UCSD-AML1 (cell line): ENCODE data around the gene FTO.
A peak's percentile ranks its signal among the peaks of the same experiment; 100 is the strongest.

Experiments
- DNase-seq: peaks from one replicate; lab custom pipeline; 2025; ENCODE audit not compliant: unreplicated experiment; lab: John Stamatoyannopoulos, UW

Gene FTO

DNA sequence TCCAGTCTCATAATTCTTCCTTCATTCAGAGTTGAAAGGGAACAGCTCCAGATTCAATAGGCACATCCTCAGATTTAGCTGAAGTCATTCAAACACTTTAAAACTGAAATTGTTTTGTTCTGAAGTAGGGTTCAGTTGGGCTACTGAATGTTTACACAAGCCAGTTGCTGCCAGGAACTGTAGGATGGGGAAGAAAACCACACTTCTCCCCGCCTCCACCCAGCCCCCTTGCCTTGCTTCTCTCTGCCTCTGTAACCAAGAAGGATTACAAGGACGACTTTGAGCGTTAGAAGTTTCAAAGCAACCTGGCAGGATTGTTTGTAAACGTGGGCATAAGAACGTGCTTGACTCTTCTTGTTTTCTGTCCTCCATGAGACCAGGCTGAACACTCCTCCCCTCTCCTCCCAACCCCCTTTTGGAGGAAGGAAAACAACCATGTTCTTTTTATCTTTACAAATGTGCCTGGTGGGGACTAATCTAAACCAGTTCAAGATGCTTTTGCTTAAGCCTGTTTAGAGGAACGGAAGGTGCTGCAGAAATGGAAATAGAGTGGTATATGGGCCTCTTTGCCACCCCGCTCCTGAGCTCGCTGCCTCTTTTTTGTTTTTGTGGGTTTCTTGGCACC is 287.9 kb downstream of the FTO start:
- DNase-seq: peak; percentile 39

DNA sequence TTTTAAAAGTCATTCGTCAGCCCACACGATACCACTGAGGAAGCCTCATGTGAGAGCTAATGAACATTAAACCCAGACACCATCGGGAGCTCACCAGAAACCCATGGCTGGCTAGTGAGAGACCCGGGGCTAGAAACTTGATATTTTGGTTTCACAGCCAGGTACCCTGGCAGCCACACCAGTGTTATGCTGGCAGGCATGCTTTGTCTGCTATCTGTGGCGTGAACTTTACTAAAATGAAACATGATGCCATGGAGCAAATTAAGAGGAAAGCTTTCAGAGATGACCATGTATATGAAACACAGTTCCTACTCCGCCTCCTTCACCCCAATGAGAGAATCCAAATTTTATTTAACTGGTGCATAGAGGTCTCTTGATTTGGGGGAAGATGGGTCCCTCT is 291.4 kb downstream of the FTO start:
- DNase-seq: no peak

DNA sequence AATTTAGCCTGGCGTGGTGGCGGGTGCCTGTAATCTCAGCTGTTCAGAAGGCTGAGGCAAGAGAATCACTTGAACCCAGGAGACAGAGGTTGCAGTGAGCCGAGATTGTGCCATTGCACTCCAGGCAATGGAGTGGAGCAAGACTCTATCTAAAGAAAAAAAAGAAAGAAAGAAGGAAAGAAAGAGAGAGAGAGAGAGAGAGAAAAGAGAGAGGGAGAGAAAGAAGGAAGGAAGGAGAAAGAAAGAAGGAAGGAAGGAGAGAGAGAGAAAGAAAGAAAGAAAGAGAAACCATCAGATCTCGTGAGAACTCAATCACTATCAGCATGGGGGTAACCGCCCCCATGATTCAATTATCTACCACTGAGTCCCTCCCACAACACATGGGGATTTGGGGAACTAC is 293.0 kb downstream of the FTO start:
- DNase-seq: no peak

DNA sequence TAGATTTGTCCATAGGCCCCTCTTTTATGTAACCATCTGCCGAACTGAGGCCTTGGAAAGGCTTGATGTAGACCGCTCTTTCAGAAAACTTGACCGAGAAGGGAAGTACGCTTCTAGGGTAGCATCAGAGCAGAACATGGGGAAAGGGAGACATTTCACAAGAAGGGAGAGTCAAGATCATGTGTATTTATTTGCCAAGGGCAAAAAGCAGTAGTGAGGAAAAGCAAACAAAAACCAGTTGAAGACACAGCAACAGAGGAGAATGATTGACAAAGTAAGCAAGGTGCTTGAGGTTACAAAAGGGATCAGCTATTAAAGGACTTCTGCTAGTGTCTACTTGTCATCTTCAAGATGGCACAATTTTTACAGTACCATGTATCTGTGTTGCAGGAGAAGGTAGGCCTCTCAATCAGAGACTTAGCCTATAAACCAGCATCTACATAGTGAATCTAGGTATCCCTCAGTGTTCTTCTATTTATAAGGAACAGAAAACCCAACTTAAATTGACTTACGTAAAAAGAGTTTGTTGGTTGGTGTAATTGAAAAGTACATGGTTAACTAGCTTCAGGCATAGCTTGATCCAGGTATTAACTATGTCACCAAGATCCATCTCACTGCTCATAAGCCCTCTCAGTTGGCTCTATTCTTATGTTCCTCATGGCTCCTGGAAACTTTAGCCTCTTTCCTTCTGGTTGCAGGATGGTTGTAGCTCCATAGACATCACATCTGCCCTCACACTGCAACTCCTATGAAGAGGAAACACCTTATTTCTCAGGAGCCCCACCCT is 294.3 kb downstream of the FTO start:
- DNase-seq: no peak

DNA sequence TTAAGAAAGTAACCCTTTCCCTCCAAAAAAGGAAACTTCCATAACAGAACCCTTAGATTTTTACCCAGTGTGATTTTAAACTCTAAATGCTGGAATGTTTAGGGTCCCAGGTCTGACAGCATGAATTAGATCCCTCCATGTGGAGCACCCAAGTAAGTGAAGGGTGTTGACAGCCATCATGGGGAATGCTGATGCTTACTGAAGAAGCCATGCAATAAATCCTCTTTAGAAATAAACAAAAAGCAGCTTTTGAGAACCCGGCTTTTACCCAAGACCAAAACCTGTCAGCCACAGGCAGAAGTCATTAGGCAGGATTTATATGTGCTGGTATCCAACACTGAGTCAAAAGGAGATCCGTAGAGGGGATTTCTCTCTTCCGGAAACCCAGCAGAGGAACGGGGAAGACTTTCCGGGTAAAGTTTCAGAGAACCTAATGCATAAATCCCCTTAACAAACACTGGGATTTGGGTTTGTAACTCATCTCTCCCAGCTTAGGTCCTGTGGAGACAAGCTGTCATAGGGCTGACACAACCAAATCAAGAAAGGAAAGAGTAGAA is 295.1 kb downstream of the FTO start:
- no peak for DNase-seq

DNA sequence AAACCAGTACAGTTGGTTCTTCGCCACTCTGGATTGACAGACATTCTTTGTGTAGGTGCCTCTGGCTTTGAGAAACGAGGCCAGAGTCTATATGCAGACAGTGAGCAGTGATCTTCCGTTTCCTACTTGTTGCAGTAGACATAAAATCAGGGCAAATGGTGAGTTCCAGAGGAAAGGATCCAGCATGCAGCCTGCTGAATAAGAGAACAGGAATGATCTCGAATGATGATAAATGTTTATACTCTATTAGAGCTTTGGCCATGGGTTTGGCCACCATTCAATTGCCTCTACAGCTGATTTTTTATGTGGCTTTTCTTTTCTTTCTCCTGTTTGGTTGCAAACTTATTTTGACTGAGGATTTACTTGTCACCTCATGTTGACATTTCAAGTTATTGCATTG is 295.9 kb downstream of the FTO start:
- no peak for DNase-seq

DNA sequence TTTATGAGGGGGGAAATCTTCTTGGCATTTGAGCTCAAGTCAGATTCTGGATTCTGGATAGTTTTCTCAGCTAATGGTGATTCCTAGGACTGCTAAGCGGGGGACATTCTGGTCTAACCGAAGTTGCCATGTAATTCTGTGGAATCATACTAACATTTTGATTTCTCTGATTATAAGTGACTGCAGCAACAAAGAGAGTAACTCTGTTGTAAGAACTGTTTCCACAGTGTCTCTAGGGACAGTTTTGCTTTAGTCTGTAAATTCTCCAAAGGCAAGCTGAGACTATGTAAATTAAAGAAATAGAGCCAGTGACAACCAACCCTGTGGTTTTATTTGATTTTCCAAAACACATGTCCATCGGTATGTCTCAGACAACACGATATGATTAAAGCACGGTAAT is 296.4 kb downstream of the FTO start:
- DNase-seq: no peak

DNA sequence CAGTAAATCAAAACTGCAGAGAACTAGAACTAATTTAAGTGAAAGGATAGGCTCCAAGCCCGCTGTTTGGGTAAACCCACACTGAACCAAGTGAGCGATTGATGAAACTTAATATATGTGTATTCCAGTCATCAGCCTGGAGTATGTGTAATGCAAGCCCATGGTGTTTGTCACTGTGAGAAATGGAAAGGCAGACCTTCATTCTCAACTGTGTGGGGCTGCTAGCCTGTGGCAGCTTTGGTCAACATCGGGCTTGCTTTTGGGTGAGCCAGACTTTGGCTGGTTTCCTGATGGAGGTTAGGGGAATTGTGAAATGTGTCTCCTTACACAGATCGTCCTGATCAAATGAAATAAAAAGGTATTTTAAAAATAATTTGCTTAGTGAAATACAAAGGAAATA is 302.7 kb downstream of the FTO start:
- DNase-seq: no peak

DNA sequence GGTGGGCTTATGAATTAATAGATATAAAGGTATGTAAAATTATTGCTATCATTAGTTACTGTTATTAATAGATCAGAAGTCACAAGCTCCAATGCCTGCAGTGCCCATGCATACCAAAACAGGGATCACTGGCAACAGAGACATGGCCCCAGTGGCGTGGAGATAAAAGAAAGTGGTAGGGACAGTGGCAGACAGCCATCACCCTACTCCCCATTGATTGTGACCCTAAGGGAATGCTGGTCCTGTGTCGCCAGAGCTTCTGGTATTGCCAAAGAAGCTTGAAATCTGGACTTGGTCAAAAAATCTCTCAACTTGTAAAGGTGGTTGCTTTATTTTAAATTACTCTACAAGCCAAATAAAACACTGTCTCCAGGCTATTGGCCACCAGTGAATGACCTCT is 303.5 kb downstream of the FTO start:
- DNase-seq: no peak

DNA sequence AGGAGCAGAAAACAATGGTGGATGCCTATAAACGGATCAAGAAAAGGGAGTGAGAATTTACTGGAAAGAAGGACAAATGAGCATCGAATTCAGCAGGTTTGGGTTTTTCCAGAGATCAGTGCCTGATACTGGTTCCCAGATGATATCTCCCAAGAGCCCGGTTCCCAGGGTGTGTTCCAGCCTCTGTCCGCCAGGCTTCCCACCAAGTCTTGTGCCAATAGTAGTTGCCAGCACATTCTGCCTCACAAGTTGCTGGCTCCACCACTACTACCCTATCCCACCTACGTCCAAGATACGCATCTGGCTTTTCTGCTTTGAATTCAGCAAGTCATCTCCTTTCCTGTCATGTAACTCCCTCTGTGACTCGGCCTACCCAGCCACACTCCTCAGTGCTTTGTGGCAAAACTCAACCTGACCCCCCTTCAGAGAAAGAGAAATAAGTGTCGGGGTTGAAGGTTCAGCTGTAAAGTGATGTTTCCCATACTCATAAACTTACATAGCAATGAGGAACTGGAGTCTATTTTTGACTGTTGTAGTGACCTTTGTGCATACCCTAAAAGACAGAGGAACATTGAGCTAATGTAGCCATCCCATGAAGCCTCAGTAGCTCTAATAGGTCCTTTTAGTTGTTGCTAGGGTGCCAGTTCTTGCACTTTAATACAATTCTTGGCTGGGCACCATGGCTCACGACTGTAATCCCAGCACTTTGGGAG is 305.7 kb downstream of the FTO start:
- DNase-seq: no peak

DNA sequence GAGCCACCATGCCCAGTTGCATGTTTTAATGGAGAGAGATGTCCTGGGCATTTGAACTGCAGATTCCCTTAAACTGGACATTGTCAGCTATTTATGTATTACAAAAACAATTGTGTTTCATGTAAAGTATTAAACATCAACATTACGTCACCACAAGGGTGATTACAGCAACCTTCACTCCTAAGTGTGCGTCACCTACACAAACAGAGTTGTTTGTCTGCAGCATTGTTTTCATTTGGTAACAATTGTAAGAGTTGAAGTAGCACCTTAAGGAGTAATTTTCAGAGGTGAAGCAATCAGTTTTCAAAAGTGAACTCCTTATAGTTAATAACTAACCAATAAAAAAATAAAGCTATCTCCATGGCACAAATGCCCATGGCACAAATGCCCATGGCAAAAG is 311.2 kb downstream of the FTO start:
- no peak for DNase-seq

DNA sequence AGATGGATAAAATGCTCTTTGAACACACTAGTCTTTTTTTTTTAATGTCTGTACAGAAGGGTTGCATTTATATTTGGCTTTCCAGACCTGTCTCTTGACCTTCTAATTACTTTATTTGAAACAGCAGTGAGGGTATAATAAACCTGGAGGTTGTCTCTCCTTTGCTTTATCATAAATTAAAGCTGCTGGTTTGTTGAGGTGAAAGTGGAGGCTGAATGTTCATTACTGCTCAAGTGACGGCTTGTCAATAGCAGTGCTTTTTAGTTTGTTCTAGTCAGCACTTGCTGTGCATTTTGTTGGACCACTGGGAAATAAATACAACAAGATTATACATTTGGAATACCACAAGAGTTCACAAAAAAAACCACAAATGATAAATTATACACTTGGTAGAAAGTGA is 318.4 kb downstream of the FTO start:
- DNase-seq: no peak

DNA sequence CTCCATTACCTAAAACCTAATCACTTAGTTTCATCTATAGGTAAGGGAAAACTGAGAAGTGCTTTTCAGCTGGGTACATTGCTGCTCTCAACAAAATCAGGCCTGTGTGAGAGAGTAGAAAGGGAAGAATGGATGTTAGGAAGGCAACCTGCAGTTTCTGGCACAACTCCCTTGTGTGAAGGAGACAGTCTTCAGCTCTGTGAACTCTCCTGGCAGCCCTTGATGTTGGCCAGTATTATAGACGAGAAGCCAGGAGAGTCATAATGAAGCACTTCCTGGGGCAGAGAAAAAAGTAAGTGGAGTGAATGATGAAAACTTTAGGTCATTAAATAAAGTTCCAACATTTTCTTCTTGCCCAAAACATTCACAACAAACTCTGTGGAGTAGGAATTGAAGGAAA is 322.5 kb downstream of the FTO start:
- DNase-seq: no peak

DNA sequence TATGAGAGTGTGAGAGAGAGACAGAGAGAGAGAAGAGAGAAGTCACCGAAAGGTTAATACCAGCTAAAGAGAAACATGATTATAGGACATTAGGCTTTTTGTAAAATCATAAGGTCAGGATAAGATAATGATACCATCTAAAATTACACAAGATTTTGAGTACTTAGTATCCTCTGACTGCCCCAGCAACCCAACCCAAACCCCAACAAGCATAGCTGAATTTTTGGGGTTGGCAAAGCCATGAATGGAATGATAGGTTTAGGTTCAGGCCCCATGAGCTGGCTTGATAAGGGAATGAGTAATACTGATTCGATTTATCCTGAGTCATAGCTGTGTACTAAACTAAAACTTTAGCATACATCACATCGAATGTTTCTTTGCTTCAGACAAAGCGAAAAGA is 323.1 kb downstream of the FTO start:
- DNase-seq: no peak

DNA sequence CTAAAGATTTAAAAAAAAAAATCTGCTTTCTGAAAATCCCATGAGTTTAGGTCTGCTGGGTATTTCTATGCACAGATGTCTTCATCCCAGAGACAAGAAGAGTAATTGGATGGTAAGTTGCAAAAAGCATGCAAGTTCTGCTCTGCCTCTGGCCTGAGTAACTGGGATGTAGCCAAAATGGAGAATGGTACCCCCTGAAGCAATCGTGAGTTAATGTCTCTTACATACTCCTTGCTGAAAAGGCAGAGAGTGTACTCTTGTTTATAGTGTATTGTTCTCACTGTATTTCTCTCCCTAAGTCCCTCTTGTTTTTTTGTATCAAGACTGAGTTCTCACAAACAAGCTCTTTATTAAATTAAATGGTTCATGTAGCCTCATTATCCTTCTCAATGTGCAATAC is 323.6 kb downstream of the FTO start:
- DNase-seq: no peak

DNA sequence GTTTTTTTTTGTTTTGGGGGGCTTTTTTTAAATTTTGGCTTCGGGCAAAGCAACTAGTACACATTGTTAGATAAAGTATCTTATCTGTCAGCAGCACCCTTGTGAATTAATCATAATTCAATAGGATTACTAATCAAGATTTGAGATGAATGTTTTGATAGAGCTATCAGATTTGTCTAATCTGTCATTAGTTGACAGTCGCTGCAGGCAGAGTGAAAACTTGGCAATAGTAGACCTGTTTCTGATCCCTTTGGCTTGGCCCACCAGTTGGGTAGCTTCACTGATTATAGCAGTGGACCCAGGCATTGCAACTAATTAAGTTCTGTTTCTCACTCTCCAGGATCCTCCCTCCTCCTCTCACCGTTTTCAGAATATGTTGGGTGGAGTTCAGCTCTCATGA is 324.0 kb downstream of the FTO start:
- no peak for DNase-seq

DNA sequence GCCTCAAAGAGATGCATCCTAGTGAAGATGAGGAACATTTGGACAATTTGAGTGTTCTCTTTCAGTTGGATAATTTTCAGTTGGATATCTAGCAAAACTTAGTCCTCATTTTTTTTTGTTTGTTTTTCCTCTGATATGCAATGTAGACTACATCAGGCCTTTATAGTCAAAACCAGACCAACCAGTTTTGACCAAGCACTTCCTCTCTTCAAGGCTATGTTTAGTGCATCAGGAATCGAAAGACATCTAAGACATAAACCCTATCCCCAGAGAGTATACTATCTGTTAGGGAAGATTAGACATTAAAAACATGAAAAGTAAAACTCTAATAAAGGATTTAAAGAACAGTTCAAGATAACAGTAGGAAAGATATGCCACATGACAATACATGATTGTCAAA is 326.5 kb downstream of the FTO start:
- DNase-seq: no peak

DNA sequence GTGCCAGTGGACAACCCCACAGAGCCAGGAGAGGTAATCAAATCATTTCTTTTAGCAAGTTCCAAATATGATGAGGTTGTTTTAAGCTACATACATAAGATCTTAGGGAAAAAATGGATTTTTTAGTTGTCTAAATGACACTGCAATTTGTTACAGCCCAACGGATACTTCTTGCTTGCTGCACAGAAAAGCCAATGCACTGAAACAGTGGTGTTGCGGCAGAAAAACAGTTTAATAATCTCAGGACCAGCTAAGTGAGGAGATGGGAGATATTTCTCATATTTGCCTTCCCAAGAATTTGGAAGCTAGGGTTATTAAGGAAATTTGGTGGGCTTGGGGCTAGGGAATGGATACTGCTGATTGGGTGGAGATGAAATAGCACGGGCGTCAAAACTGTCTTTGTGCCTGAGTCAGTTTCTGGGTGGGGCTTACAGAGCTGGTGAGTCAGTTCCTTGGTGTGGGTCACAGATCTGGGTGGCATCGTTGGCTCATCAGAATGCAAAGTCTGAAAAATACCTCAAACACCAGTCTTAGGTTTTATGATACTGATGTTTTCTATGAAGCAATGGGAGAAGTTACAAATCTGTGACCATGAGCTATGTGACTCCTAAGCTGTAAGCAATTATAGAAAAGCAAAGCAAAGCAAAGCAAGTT is 327.3 kb downstream of the FTO start:
- DNase-seq: no peak

DNA sequence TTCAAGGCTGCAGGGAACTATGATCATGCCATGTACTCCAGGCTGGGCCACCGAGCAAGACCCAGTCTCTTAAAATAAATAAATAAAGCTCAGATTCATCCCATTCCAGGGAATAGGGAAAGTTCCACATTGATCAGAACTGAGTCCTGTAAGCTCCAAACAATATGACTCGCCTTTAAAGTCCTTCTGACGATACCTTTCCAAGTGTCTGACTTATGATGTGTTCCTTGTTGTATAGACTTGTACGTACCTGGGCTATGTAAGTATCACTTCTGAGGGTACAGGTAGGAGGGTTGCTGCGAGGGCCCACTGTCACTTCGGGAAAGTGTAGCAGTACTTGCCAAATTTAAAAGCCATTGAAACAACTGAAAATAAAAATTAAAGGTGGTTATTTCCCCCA is 329.8 kb downstream of the FTO start:
- DNase-seq: no peak

DNA sequence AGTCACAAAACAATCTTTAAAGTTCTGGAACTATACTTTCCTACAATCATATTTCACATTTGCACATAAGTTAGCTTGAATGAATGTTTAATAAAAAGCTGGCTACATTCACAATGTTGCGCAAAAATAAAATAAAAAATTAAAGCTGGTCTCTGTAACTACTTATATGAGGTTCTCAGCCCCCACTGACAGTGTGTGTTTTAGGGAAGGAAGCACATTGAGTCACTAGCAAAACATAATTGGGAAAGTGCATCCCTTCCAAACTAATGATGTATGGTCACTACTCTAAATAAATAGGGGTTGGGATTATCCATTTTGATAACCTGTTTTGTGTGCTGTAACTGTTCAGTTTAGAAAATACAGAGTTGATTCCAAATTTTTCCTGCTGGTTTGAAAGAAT is 330.7 kb downstream of the FTO start:
- no peak for DNase-seq

DNA sequence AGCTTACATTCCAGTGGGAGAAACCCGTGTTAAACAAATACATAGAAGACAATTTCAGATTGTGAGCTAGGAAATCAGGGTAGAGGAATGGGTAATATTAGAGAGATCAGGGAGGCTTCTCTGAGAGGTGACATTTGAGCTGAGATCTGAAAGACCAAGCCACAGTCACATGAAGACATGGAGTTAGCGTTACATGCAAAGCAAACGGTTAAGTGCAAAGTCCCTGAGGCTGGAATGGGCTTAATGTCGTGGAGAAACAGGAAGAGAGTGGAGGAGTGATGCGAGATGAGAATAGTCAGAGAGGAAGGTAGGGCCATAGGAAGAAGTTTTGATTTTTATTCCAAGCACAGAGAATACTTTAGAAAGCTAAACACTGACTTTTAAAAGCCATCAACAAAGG is 336.5 kb downstream of the FTO start:
- no peak for DNase-seq

DNA sequence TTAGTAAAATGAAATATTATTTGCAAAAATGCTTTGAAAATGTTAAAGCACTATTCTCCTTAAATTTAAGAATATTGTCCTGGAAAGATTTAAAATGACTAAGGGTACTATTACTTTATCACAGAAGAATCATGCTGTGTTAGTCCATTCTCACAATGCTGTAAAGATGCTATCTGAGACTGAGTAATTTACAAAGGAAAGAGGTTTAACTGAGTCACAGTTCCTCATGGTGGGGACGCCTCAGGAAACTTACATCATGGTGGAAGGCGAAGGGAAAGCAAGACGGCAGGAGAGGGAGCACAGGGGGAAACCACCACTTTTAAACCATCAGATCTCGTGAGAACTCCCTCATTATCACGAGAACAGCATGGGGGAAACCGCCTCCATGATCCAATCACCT is 337.0 kb downstream of the FTO start:
- no peak for DNase-seq
